WTC11 (cell line): ENCODE data around the gene ZNF507.

ENCODE experiments used
- CREM ChIP-seq: sonication (generic); formaldehyde crosslinking; IDR thresholded peaks from 2 replicates; pipeline ENCODE4 v1.8.1; 2022; ENCODE audit warnings: mild to moderate bottlenecking, missing genetic modification reagents, moderate library complexity
- EMX1 ChIP-seq: fragments of 250-450 bp; sonication (Bioruptor Pico); IDR thresholded peaks from 2 replicates; pipeline ENCODE4 v1.8.0; 2021; ENCODE audit warnings: mild to moderate bottlenecking
- JUN ChIP-seq: sonication (generic); formaldehyde crosslinking; IDR thresholded peaks from 2 replicates; pipeline ENCODE4 v1.8.0; 2023; ENCODE audit warnings: mild to moderate bottlenecking, missing genetic modification reagents
- MXD4 ChIP-seq: fragments of 250-450 bp; sonication (Bioruptor Pico); IDR thresholded peaks from 2 replicates; pipeline ENCODE4 v1.8.0; 2021; ENCODE audit warnings: mild to moderate bottlenecking, moderate library complexity, borderline replicate concordance
- MYBL2 ChIP-seq: sonication (generic); formaldehyde crosslinking; IDR thresholded peaks from 2 replicates; pipeline ENCODE4 v1.8.1; 2023; ENCODE audit warnings: mild to moderate bottlenecking, moderate library complexity, missing genetic modification reagents
- NFE2L1 ChIP-seq: sonication (generic); formaldehyde crosslinking; IDR thresholded peaks from 2 replicates; pipeline ENCODE4 v1.8.1; 2023; ENCODE audit warnings: missing genetic modification reagents
- ZNF138 ChIP-seq: sonication (generic); formaldehyde crosslinking; conservative IDR thresholded peaks from 2 replicates; pipeline ENCODE4 v1.8.1; 2022; ENCODE audit warnings: mild to moderate bottlenecking, moderate library complexity, missing genetic modification reagents
- ZNF423 ChIP-seq: fragments of 250-450 bp; sonication (Bioruptor Pico); IDR thresholded peaks from 2 replicates; pipeline ENCODE4 v2.1.2; 2022; ENCODE audit warnings: mild to moderate bottlenecking, moderate library complexity
- TF ChIP-seq, protein P1 (sequence below): fragments of 250-450 bp; sonication (Bioruptor Pico); conservative IDR thresholded peaks from 2 replicates; pipeline ENCODE4 v1.9.0; 2021; ENCODE audit warnings: mild to moderate bottlenecking
- TF ChIP-seq, protein P2 (sequence below): fragments of 200-600 bp; IDR thresholded peaks from 2 replicates; pipeline ENCODE4 v1.8.0; 2022; ENCODE audit warnings: antibody characterized with exemption
- TF ChIP-seq, protein P3 (sequence below): sonication (generic); formaldehyde crosslinking; IDR thresholded peaks from 2 replicates; pipeline ENCODE4 v1.8.1; 2023; ENCODE audit warnings: mild to moderate bottlenecking, missing genetic modification reagents, moderate library complexity
- TF ChIP-seq, protein P4 (sequence below): sonication (generic); formaldehyde crosslinking; IDR thresholded peaks from 2 replicates; pipeline ENCODE4 v1.8.0; 2022; ENCODE audit warnings: mild to moderate bottlenecking, missing genetic modification reagents
- TF ChIP-seq, protein P5 (sequence below): sonication (generic); formaldehyde crosslinking; IDR thresholded peaks from 2 replicates; pipeline ENCODE4 v1.8.1; 2022; ENCODE audit warnings: mild to moderate bottlenecking, moderate library complexity, missing genetic modification reagents
- TF ChIP-seq, protein P6 (sequence below): fragments of 250-450 bp; sonication (Bioruptor Pico); IDR thresholded peaks from 2 replicates; pipeline ENCODE4 v1.9.0; 2021; ENCODE audit warnings: mild to moderate bottlenecking

DNA sequence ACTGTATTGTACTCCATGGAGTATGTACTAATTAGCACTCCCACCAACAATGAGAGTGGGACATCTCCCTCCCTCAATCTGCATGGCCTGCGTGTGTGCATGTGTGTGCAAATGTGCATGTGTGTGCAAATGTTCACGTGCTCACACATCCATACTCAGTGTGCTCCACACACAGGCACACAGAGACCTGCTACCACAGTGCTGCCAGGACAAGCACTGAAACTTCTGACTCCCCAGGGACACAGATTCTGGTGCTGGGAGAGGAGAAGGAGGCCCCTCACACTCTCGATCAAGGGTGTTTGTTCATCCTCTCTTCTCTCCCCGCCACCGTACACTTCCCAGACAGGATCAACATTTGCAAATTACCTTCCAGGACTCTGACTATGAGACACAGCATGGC, 37.8 kb upstream of the ZNF507 start:
- TF ChIP-seq CREM = no peak
- TF ChIP-seq, protein P1, sequence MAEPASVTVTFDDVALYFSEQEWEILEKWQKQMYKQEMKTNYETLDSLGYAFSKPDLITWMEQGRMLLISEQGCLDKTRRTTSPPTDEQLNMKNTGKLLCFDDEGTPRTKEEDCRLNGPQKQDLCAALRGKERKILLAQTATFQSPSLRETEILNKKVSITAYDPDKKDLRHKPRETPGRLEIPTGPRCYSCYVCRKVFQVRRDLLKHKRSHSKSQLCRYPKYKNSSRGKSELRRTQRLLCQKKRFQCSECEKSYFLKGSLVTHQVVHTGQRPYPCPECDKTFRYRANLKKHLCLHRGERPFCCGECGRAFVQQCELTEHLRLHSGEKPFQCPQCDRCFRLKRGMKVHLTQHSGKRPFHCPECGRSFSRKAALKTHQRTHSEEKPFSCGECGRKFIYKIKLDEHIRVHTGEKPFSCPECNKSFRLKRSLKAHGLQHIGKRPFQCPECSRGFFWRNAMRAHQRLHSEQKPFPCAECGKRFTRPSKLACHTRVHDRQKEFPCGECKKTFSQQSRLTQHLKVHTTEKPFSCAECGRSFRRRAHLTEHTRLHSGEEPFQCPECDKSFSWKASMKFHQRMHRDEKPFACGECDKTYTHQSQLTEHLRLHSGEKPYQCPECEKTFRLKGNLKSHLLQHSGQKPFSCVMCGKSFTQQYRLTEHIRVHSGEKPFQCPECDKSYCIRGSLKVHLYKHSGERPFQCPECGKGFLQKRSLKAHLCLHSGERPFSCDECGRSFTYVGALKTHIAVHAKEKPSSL (CRISPR knock-in tag) = no peak
- TF ChIP-seq, protein P2, sequence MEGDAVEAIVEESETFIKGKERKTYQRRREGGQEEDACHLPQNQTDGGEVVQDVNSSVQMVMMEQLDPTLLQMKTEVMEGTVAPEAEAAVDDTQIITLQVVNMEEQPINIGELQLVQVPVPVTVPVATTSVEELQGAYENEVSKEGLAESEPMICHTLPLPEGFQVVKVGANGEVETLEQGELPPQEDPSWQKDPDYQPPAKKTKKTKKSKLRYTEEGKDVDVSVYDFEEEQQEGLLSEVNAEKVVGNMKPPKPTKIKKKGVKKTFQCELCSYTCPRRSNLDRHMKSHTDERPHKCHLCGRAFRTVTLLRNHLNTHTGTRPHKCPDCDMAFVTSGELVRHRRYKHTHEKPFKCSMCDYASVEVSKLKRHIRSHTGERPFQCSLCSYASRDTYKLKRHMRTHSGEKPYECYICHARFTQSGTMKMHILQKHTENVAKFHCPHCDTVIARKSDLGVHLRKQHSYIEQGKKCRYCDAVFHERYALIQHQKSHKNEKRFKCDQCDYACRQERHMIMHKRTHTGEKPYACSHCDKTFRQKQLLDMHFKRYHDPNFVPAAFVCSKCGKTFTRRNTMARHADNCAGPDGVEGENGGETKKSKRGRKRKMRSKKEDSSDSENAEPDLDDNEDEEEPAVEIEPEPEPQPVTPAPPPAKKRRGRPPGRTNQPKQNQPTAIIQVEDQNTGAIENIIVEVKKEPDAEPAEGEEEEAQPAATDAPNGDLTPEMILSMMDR = no peak
- TF ChIP-seq, protein P3, sequence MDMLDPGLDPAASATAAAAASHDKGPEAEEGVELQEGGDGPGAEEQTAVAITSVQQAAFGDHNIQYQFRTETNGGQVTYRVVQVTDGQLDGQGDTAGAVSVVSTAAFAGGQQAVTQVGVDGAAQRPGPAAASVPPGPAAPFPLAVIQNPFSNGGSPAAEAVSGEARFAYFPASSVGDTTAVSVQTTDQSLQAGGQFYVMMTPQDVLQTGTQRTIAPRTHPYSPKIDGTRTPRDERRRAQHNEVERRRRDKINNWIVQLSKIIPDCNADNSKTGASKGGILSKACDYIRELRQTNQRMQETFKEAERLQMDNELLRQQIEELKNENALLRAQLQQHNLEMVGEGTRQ (CRISPR knock-in tag) = no peak
- TF ChIP-seq EMX1 (CRISPR knock-in tag) = no peak
- TF ChIP-seq ZNF138 (CRISPR knock-in tag) = no peak
- TF ChIP-seq, protein P4, sequence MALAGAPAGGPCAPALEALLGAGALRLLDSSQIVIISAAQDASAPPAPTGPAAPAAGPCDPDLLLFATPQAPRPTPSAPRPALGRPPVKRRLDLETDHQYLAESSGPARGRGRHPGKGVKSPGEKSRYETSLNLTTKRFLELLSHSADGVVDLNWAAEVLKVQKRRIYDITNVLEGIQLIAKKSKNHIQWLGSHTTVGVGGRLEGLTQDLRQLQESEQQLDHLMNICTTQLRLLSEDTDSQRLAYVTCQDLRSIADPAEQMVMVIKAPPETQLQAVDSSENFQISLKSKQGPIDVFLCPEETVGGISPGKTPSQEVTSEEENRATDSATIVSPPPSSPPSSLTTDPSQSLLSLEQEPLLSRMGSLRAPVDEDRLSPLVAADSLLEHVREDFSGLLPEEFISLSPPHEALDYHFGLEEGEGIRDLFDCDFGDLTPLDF = no peak
- TF ChIP-seq, protein P5, sequence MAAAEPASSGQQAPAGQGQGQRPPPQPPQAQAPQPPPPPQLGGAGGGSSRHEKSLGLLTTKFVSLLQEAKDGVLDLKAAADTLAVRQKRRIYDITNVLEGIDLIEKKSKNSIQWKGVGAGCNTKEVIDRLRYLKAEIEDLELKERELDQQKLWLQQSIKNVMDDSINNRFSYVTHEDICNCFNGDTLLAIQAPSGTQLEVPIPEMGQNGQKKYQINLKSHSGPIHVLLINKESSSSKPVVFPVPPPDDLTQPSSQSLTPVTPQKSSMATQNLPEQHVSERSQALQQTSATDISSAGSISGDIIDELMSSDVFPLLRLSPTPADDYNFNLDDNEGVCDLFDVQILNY (CRISPR knock-in tag) = no peak
- TF ChIP-seq MXD4 (CRISPR knock-in tag) = no peak
- TF ChIP-seq MYBL2 (CRISPR knock-in tag) = no peak
- TF ChIP-seq JUN (CRISPR knock-in tag) = no peak
- no peak for TF ChIP-seq ZNF423
- TF ChIP-seq, protein P6, sequence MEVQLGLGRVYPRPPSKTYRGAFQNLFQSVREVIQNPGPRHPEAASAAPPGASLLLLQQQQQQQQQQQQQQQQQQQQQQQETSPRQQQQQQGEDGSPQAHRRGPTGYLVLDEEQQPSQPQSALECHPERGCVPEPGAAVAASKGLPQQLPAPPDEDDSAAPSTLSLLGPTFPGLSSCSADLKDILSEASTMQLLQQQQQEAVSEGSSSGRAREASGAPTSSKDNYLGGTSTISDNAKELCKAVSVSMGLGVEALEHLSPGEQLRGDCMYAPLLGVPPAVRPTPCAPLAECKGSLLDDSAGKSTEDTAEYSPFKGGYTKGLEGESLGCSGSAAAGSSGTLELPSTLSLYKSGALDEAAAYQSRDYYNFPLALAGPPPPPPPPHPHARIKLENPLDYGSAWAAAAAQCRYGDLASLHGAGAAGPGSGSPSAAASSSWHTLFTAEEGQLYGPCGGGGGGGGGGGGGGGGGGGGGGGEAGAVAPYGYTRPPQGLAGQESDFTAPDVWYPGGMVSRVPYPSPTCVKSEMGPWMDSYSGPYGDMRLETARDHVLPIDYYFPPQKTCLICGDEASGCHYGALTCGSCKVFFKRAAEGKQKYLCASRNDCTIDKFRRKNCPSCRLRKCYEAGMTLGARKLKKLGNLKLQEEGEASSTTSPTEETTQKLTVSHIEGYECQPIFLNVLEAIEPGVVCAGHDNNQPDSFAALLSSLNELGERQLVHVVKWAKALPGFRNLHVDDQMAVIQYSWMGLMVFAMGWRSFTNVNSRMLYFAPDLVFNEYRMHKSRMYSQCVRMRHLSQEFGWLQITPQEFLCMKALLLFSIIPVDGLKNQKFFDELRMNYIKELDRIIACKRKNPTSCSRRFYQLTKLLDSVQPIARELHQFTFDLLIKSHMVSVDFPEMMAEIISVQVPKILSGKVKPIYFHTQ (CRISPR knock-in tag) = no peak
- TF ChIP-seq NFE2L1 (CRISPR knock-in tag) = no peak
